SH-SY5Y (cell line): Measurements from ENCODE around the gene RPLP1.

ENCODE experiments used
- GATA2 ChIP-seq: IDR thresholded peaks from 2 replicates; pipeline ENCODE4 v1.6.1; 2011; ENCODE audit warnings: mild to moderate bottlenecking, low read depth, low read length
- GATA3 ChIP-seq: IDR thresholded peaks from 2 replicates; pipeline ENCODE4 v1.6.1; 2011; ENCODE audit warnings: low read depth, mild to moderate bottlenecking, low read length, moderate library complexity

GRCh38 chr15:69498987-69499386 is 46.4 kb downstream of the RPLP1 start:
- TF ChIP-seq GATA2 (no peak), GATA3 (no peak)
